GM23338 (cell line): ENCODE data around the gene GNB1L. TPM values are rescaled to one million over a fixed set of nuclear protein-coding genes. Genes with fewer than 3 reads are reported as not detected.

Source experiments
- ATAC-seq: fragments of 200-7000 bp; cut with Tn5 transposase; 3 replicates; pipeline ENCODE4 v1.9.1; 2020
- DNase-seq: peaks from one replicate; pipeline ENCODE4 v3.0.0-alpha.2; 2015; ENCODE audit warnings: low spot score
- H2AFZ ChIP-seq: fragments of 200-600 bp; sonication (generic); 2 replicates; pipeline ENCODE4 v1.8.0; 2016; ENCODE audit warnings: antibody characterized with exemption, mild to moderate bottlenecking, moderate library complexity
- H3F3A ChIP-seq: fragments of 200-600 bp; sonication (generic); replicated peaks from 2 replicates; pipeline ENCODE4 v1.8.0; 2017; ENCODE audit warnings: antibody characterized with exemption, mixed run types, low read depth
- H3K27ac ChIP-seq: fragments of 200-600 bp; sonication (generic); 2 replicates; pipeline ENCODE4 v1.6.1; 2016; ENCODE audit warnings: low read depth
- H3K27me3 ChIP-seq: fragments of 200-600 bp; sonication (generic); 2 replicates; pipeline ENCODE4 v1.8.0; 2016; ENCODE audit warnings: mild to moderate bottlenecking, mixed run types, moderate library complexity; ENCODE audit not compliant: insufficient read depth
- H3K36me3 ChIP-seq: fragments of 200-600 bp; sonication (generic); 2 replicates; pipeline ENCODE4 v1.8.0; 2016; ENCODE audit warnings: mild to moderate bottlenecking; ENCODE audit not compliant: insufficient read depth
- H3K4me1 ChIP-seq: fragments of 200-600 bp; sonication (generic); 2 replicates; pipeline ENCODE4 v1.8.0; 2016; ENCODE audit warnings: mild to moderate bottlenecking, moderate library complexity; ENCODE audit not compliant: insufficient read depth
- H3K4me2 ChIP-seq: fragments of 200-600 bp; sonication (generic); 2 replicates; pipeline ENCODE4 v1.7.1; 2017; ENCODE audit warnings: mixed run types
- H3K4me3 ChIP-seq: fragments of 200-600 bp; sonication (generic); 2 replicates; pipeline ENCODE4 v1.6.1; 2016; ENCODE audit warnings: mixed run types
- H3K79me2 ChIP-seq: fragments of 200-600 bp; sonication (generic); replicated peaks from 2 replicates; pipeline ENCODE4 v1.8.0; 2017; ENCODE audit warnings: mild to moderate bottlenecking; ENCODE audit not compliant: insufficient read depth
- H3K9me2 ChIP-seq: fragments of 200-600 bp; sonication (generic); 2 replicates; pipeline ENCODE4 v1.8.0; 2017; ENCODE audit not compliant: insufficient read depth
- H4K20me1 ChIP-seq: fragments of 200-600 bp; sonication (generic); replicated peaks from 2 replicates; pipeline ENCODE4 v1.8.0; 2017; ENCODE audit warnings: mild to moderate bottlenecking; ENCODE audit not compliant: insufficient read depth
- H3K27ac Mint-ChIP-seq: 2 replicates; pipeline ENCODE4 v1.8.0; 2020; ENCODE audit warnings: inconsistent platforms, mild to moderate bottlenecking, moderate library complexity, mixed read lengths
- H3K27me3 Mint-ChIP-seq: 3 replicates; pipeline ENCODE4 v1.8.0; 2022; ENCODE audit warnings: low read depth, mild to moderate bottlenecking, moderate library complexity, mixed read lengths, inconsistent platforms; ENCODE audit not compliant: insufficient read depth, poor library complexity
- H3K36me3 Mint-ChIP-seq: 3 replicates; pipeline ENCODE4 v1.8.0; 2021; ENCODE audit warnings: low read depth, mild to moderate bottlenecking, inconsistent platforms, moderate library complexity, mixed read lengths
- H3K4me1 Mint-ChIP-seq: 3 replicates; pipeline ENCODE4 v1.8.0; 2020; ENCODE audit warnings: mild to moderate bottlenecking, inconsistent platforms, mixed read lengths
- H3K4me3 Mint-ChIP-seq: 3 replicates; pipeline ENCODE4 v1.8.0; 2021; ENCODE audit warnings: moderate library complexity, mild to moderate bottlenecking, inconsistent platforms, mixed read lengths
- H3K9me3 Mint-ChIP-seq: 3 replicates; pipeline ENCODE4 v1.8.0; 2020; ENCODE audit warnings: moderate library complexity, mild to moderate bottlenecking, inconsistent platforms, mixed read lengths
- CREB1 ChIP-seq: fragments of 250-450 bp; sonication (Bioruptor Pico); IDR thresholded peaks from 2 replicates; pipeline ENCODE4 v1.5.0; 2020; ENCODE audit warnings: low read depth, mild to moderate bottlenecking, moderate library complexity
- CTCF ChIP-seq, 2 experiments: fragments of 200-600 bp in 1 of 2; sonication (generic) in 1 of 2; conservative IDR thresholded peaks; 2 replicates each; pipeline versions ENCODE4 v1.5.1 to v1.6.1; 2016 to 2017; ENCODE audit warnings: antibody characterized with exemption in 2 of 2, low read depth in 2 of 2, mild to moderate bottlenecking in 2 of 2, moderate library complexity in 1 of 2
- EZH2 ChIP-seq: fragments of 200-600 bp; sonication (generic); IDR thresholded peaks from one replicate; pipeline ENCODE4 v1.8.0; 2017; ENCODE audit warnings: antibody characterized with exemption, mild to moderate bottlenecking, low read depth; ENCODE audit not compliant: unreplicated experiment
- EZH2phosphoT487 ChIP-seq: fragments of 200-600 bp; sonication (generic); IDR thresholded peaks from one replicate; pipeline ENCODE4 v1.8.1; 2018; ENCODE audit warnings: antibody characterized with exemption; ENCODE audit not compliant: unreplicated experiment
- JUNB ChIP-seq: IDR thresholded peaks from one replicate; pipeline ENCODE4 v1.6.1; 2016; ENCODE audit warnings: antibody characterized with exemption; ENCODE audit not compliant: unreplicated experiment
- NANOG ChIP-seq: IDR thresholded peaks from 2 replicates; pipeline ENCODE4 v1.6.1; 2016; ENCODE audit warnings: antibody characterized with exemption, borderline replicate concordance
- POLR2AphosphoS5 ChIP-seq: IDR thresholded peaks from 2 replicates; pipeline ENCODE4 v1.6.1; 2016; ENCODE audit warnings: antibody characterized with exemption, low read depth
- STAT1 ChIP-seq: IDR thresholded peaks from one replicate; pipeline ENCODE4 v1.6.1; 2016; ENCODE audit warnings: antibody characterized with exemption; ENCODE audit not compliant: unreplicated experiment
- ZNF114 ChIP-seq: fragments of 250-450 bp; sonication (Bioruptor Pico); IDR thresholded peaks from 2 replicates; pipeline ENCODE4 v1.5.0; 2020; ENCODE audit warnings: mild to moderate bottlenecking, moderate library complexity
- ZNF331 ChIP-seq: fragments of 250-450 bp; sonication (Bioruptor Pico); IDR thresholded peaks from 2 replicates; pipeline ENCODE4 v1.5.0; 2020; ENCODE audit warnings: low read depth, mild to moderate bottlenecking, moderate library complexity
- ZNF462 ChIP-seq: fragments of 250-450 bp; sonication (Bioruptor Pico); IDR thresholded peaks from 2 replicates; pipeline ENCODE4 v1.5.0; 2020; ENCODE audit warnings: mild to moderate bottlenecking, moderate library complexity
- polyA plus RNA-seq: library from polyadenylated mRNA; unstranded; fragments of >200 nt; fragmentation: Nextera tagmentation; extraction: Ambion mirVana; gene quantifications from 2 replicates; pipeline ENCODE4 v1.2.1, GENCODE V29; 2016
- total RNA-seq: library from RNA; depleted of rRNA; stranded (reverse); fragments of >200 nt; shearing (Covaris generic); gene quantifications from 2 replicates; pipeline ENCODE4 v1.2.3, GENCODE V29; 2014
- TF ChIP-seq, protein P1 (sequence below): IDR thresholded peaks from 2 replicates; pipeline ENCODE4 v1.6.1; 2016; ENCODE audit warnings: antibody characterized with exemption
- TF ChIP-seq, protein P2 (sequence below): IDR thresholded peaks from one replicate; pipeline ENCODE4 v1.6.1; 2018; ENCODE audit warnings: antibody characterized with exemption; ENCODE audit not compliant: unreplicated experiment

GNB1L gene
- total and polyA plus RNA-seq, 2 experiments from 2014 or later = 15.2 to 27.8 TPM

DNA sequence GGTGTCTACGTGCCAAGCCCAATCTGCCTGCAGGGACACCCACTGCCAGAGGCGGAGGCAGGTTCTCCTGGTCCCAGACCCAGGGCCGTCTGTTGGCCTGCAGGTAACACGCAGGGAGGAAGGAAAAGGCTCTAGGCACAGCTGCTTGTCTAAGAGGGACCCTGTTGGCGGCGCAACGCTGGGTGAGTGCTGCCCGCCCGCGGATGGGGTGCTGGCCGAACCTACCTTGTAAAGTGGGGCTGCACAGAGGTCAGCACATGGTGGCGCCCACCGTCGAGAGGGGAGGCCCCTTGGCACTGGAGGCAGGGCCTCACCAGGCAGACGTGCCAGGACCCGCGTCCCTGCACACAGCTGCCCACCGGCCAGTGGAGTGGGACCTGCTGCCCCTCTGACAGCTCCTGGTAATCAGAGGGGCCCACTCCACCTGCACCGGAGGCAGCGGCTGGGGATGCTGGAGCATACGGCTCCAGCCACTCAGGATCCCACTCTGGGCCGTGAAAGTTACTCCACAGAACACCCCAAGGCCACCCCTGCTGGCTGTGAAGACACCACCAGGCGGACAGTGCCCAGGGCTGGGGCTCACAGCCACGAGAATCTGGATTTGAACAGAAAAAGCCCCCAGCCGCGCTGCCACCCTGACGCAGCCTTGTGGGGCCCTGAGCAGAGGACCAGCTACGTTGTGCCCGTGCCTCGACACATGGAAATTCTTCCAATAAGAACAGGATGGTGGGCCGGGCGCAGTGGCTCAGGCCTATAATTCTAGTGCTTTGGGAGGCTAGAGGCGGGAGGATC is 70.1 kb downstream of the GNB1L start:
- Histone ChIP-seq H4K20me1 (no peaks in the 10 kb centered on the region), H2AFZ (no peak overlapping the region), H3K36me3 (no peaks in the 10 kb centered on the region), H3K9me2 (no peaks in the 10 kb centered on the region), H3K27ac (no peak overlapping the region), H3F3A (no peaks in the 10 kb centered on the region), H3K4me2 (no peak overlapping the region), H3K27me3 (no peaks in the 10 kb centered on the region), H3K79me2 (no peaks in the 10 kb centered on the region), H3K4me1 (no peaks in the 10 kb centered on the region), H3K4me3 (no peak overlapping the region)
- H3K9me3 Mint-ChIP-seq = no peaks in the 10 kb centered on the region; the same call in 2 of the 3 replicates
- peak; percentile 46 for DNase-seq
- H3K4me3 Mint-ChIP-seq = no peak overlapping the region
- peaks cover 7% of the 10 kb centered on the region for H3K27me3 Mint-ChIP-seq
- H3K4me1 Mint-ChIP-seq = peaks cover 3% of the 10 kb centered on the region; the same call in 2 of the 3 replicates
- TF ChIP-seq POLR2AphosphoS5 (no peak), STAT1 (no peak), ZNF462 (no peak), JUNB (no peak), EZH2phosphoT487 (no peak), CREB1 (CRISPR knock-in tag) (no peak), CTCF (conservative IDR thresholded peaks at IDR 0.05; ENCODE audit: low read depth in 2 of 2) (no peak), ZNF331 (CRISPR knock-in tag) (no peak), NANOG (no peak), EZH2 (no peak), ZNF114 (no peak)
- TF ChIP-seq, protein P1, sequence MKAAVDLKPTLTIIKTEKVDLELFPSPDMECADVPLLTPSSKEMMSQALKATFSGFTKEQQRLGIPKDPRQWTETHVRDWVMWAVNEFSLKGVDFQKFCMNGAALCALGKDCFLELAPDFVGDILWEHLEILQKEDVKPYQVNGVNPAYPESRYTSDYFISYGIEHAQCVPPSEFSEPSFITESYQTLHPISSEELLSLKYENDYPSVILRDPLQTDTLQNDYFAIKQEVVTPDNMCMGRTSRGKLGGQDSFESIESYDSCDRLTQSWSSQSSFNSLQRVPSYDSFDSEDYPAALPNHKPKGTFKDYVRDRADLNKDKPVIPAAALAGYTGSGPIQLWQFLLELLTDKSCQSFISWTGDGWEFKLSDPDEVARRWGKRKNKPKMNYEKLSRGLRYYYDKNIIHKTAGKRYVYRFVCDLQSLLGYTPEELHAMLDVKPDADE = no peak
- TF ChIP-seq, protein P2, sequence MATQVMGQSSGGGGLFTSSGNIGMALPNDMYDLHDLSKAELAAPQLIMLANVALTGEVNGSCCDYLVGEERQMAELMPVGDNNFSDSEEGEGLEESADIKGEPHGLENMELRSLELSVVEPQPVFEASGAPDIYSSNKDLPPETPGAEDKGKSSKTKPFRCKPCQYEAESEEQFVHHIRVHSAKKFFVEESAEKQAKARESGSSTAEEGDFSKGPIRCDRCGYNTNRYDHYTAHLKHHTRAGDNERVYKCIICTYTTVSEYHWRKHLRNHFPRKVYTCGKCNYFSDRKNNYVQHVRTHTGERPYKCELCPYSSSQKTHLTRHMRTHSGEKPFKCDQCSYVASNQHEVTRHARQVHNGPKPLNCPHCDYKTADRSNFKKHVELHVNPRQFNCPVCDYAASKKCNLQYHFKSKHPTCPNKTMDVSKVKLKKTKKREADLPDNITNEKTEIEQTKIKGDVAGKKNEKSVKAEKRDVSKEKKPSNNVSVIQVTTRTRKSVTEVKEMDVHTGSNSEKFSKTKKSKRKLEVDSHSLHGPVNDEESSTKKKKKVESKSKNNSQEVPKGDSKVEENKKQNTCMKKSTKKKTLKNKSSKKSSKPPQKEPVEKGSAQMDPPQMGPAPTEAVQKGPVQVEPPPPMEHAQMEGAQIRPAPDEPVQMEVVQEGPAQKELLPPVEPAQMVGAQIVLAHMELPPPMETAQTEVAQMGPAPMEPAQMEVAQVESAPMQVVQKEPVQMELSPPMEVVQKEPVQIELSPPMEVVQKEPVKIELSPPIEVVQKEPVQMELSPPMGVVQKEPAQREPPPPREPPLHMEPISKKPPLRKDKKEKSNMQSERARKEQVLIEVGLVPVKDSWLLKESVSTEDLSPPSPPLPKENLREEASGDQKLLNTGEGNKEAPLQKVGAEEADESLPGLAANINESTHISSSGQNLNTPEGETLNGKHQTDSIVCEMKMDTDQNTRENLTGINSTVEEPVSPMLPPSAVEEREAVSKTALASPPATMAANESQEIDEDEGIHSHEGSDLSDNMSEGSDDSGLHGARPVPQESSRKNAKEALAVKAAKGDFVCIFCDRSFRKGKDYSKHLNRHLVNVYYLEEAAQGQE = no peak
- ATAC-seq = peak; percentile 63
- no peaks in the 10 kb centered on the region for H3K36me3 Mint-ChIP-seq
- no peak overlapping the region for H3K27ac Mint-ChIP-seq
